PC-9 (cell line): ENCODE data around the gene VPS11. TPM values are rescaled to one million over a fixed set of nuclear protein-coding genes. Genes with fewer than 3 reads are reported as not detected.
A peak's percentile ranks its signal among the peaks of the same experiment; 100 is the strongest.
"Not testable (repeated sequence)": the region's sequence is repeated elsewhere in the genome, so short reads cannot be mapped to it uniquely, and the experiment has no call there.

Experiments used
- BruUV-seq: library from RNA; stranded (reverse); fragments of 400-500 nt; replicated peaks from 2 replicates; lab custom pipeline; 2021; lab: Mats Ljungman, UMichigan
- CTCF ChIA-PET: fragments of 300-600 bp; sonication (Branson Sonifier 250); formaldehyde crosslinking; loops from one replicate; lab custom pipeline; 2022; ENCODE audit warnings: antibody characterized with exemption; lab: Charles Lee
- POLR2A ChIA-PET: fragments of 300-600 bp; sonication (Branson Sonifier 250); formaldehyde crosslinking; loops from one replicate; lab custom pipeline; 2022; ENCODE audit warnings: antibody characterized with exemption; ENCODE audit not compliant: unreplicated experiment; lab: Charles Lee
- DNase-seq, 2 experiments: peaks; one replicate each; pipeline versions ENCODE4 v3.0.0 to v3.0.0-alpha.2; 2015 to 2022; ENCODE audit warnings: mixed read lengths in 1 of 2
- H2AFZ ChIP-seq: fragments of 200-600 bp; sonication (generic); 2 replicates; pipeline ENCODE4 v1.8.1; 2017; ENCODE audit warnings: antibody characterized with exemption
- H3F3A ChIP-seq: fragments of 200-600 bp; sonication (generic); 2 replicates; pipeline ENCODE4 v1.8.1; 2017; ENCODE audit warnings: antibody characterized with exemption, mild to moderate bottlenecking, low read depth; ENCODE audit not compliant: insufficient read depth
- H3K27ac ChIP-seq: fragments of 200-600 bp; sonication (generic); 2 replicates; pipeline ENCODE4 v1.6.1; 2016; ENCODE audit warnings: mixed run types
- H3K27me3 ChIP-seq: fragments of 200-600 bp; sonication (generic); 2 replicates; pipeline ENCODE4 v1.6.1; 2016; ENCODE audit warnings: low read depth, mixed run types; ENCODE audit not compliant: insufficient read depth
- H3K36me3 ChIP-seq: fragments of 200-600 bp; sonication (generic); 2 replicates; pipeline ENCODE4 v1.6.1; 2016; ENCODE audit warnings: low read depth, mixed run types
- H3K4me1 ChIP-seq: fragments of 200-600 bp; sonication (generic); replicated peaks from 2 replicates; pipeline ENCODE4 v1.6.1; 2016; ENCODE audit warnings: mixed run types; ENCODE audit not compliant: insufficient read depth
- H3K4me2 ChIP-seq: fragments of 200-600 bp; sonication (generic); 2 replicates; pipeline ENCODE4 v1.6.1; 2017; ENCODE audit warnings: mixed run types
- H3K4me3 ChIP-seq: fragments of 200-600 bp; sonication (generic); 2 replicates; pipeline ENCODE4 v1.6.1; 2016; ENCODE audit warnings: mixed run types
- H3K79me2 ChIP-seq: fragments of 200-600 bp; sonication (generic); 2 replicates; pipeline ENCODE4 v1.6.1; 2017; ENCODE audit warnings: low read depth, mixed run types
- H3K9me2 ChIP-seq: fragments of 200-600 bp; sonication (generic); 2 replicates; pipeline ENCODE4 v1.8.1; 2017; ENCODE audit warnings: mild to moderate bottlenecking; ENCODE audit not compliant: insufficient read depth
- H3K9me3 ChIP-seq: fragments of 200-600 bp; sonication (generic); 2 replicates; pipeline ENCODE4 v1.8.1; 2016; ENCODE audit warnings: low read depth; ENCODE audit not compliant: insufficient read depth
- H4K20me1 ChIP-seq: fragments of 200-600 bp; sonication (generic); 2 replicates; pipeline ENCODE4 v1.8.1; 2017; ENCODE audit not compliant: insufficient read depth
- CTCF ChIP-seq: fragments of 200-600 bp; sonication (generic); conservative IDR thresholded peaks from 2 replicates; pipeline ENCODE4 v1.6.1; 2017; ENCODE audit warnings: mixed run types, antibody characterized with exemption, mild to moderate bottlenecking, moderate library complexity
- EZH2 ChIP-seq: fragments of 200-600 bp; sonication (generic); IDR thresholded peaks from 2 replicates; pipeline ENCODE4 v1.8.0; 2017; ENCODE audit warnings: antibody characterized with exemption, low read depth
- intact Hi-C: fragments of 100-400 bp; cut with micrococcal nuclease; formaldehyde crosslinking; loops from one replicate; pipeline ENCODE4 v1.10.0; 2022; ENCODE audit not compliant: unreplicated experiment
- total RNA-seq: library from RNA; stranded (reverse); gene quantifications from 2 replicates; pipeline ENCODE4 v1.2.3, GENCODE V29; 2021

Gene VPS11
- total RNA-seq, 1 experiment from 2014 or later: 21.1 TPM

GRCh38 chr11:119100994-119101758 lies 33.6 kb downstream of the VPS11 start:
- H3F3A ChIP-seq: peaks cover 49% of the 10 kb centered on the region
- H3K4me1 ChIP-seq: peaks cover 24% of the 10 kb centered on the region
- peak overlapping the region; percentile 87 for H2AFZ ChIP-seq
- TF ChIP-seq EZH2 (no peak), CTCF (no peak)
- ChIA-PET CTCF (interaction anchor here (0.7 to 2.0 kb wide), 7 partner anchors 16 to 929 kb away, joined by 3 to 16 read pairs (median 5); partner anchors contain the start of genes HINFP, HMBS, MCAM and VPS11), POLR2A (interaction anchor here (0.5 to 1.0 kb wide), 8 partner anchors 10 to 480 kb away, joined by 4 to 15 read pairs (median 6); partner anchors contain the start of gene NLRX1)
- no peaks in the 10 kb centered on the region for H3K9me3 ChIP-seq
- H3K79me2 ChIP-seq: peaks cover 24% of the 10 kb centered on the region
- peak overlapping the region; percentile 87 for H3K27ac ChIP-seq
- peak overlapping the region; percentile 92 for H3K4me2 ChIP-seq
- peak in 1 of 2 experiments; percentile 56 for DNase-seq
- intact Hi-C loops: loop anchor here (5.0 kb wide), 2 partner anchors 194 to 216 kb away; partner anchors contain the start of gene MCAM
- peaks cover 16% of the 10 kb centered on the region for H3K36me3 ChIP-seq
- TSS peak; percentile 23 for BruUV-seq
- H3K27me3 ChIP-seq: no peaks in the 10 kb centered on the region
- H4K20me1 ChIP-seq: no peaks in the 10 kb centered on the region
- H3K4me3 ChIP-seq: peak overlapping the region; percentile 79
- H3K9me2 ChIP-seq: no peaks in the 10 kb centered on the region

DNA sequence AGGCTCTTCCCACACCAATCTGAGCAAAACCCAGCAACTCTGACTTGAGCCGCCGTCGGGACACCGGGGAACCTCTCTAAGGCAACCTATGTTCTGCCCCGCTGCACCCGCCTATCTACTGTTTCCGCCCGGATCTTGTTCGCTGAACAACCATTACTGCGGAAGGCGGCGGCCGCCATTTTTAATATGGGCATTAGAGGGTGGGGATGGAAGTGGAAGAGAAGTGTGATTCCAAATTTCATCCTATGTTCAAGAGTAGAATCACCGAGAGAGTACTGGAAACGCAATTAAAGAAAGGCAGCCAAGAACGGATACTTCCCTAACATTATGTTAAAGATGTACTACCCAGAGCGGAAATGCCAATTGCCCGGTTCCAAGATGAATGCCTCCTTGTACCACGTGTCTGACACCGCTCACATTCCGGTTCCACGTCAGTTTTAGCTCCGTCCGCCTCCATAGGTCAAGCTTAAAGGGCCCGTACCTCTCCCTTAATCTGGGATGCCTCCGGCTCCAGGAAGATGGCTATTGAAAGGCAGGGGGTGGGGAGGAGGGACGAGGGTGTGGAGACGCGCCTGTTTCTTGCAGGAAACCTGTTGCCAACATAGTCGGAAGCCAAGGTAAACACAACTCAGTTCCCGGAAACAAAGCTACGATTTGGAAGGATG lies 34.3 kb downstream of the VPS11 start, which contains the start of gene DPAGT1:
Gene DPAGT1 (minus strand): TSS at position 95 of the 665 bp plus-strand sequence. CDS start 198 bp downstream, outside the sequence.
- intact Hi-C loops: loop anchor here (1.0 to 5.0 kb wide), 5 partner anchors 67 to 236 kb away; partner anchors contain the start of gene MCAM
- H4K20me1 ChIP-seq: no peaks in the 10 kb centered on the region
- H3K4me2 ChIP-seq: peak within 1 kb of the TSS; percentile 92
- H3K79me2 ChIP-seq: peaks cover 24% of the 10 kb centered on the region
- no TSS peak for BruUV-seq
- H3K27me3 ChIP-seq: no peaks in the 10 kb centered on the region
- peak within 1 kb of the TSS; percentile 87 for H3K27ac ChIP-seq
- POLR2A ChIA-PET: interaction anchor here (0.5 to 1.0 kb wide), 14 partner anchors 11 to 489 kb away, joined by 3 to 15 read pairs (median 6); partner anchors contain the start of genes HINFP, HMBS and NLRX1
- no peaks in the 10 kb centered on the region for H3K9me3 ChIP-seq
- peak within 1 kb of the TSS; percentile 79 for H3K4me3 ChIP-seq
- no peaks in the 10 kb centered on the region for H3K9me2 ChIP-seq
- TF ChIP-seq EZH2: no peak
- no peak for TF ChIP-seq CTCF
- H3K4me1 ChIP-seq: peaks cover 31% of the 10 kb centered on the region
- H3F3A ChIP-seq: peaks cover 42% of the 10 kb centered on the region
- peak within 1 kb of the TSS; percentile 87 for H2AFZ ChIP-seq
- DNase-seq: peak; percentile 85 to 98
- CTCF ChIA-PET: interaction anchor here (0.5 to 2.0 kb wide), 9 partner anchors 16 to 930 kb away, joined by 3 to 16 read pairs (median 4); partner anchors contain the start of genes CBL, HINFP, HMBS and MCAM
- peaks cover 11% of the 10 kb centered on the region for H3K36me3 ChIP-seq

- Histone ChIP-seq H3K4me2 (peak overlapping the region; percentile 92), H3K27ac (peak overlapping the region; percentile 87), H3K79me2 (peaks cover 24% of the 10 kb centered on the region), H3K4me1 (peaks cover 32% of the 10 kb centered on the region), H2AFZ (peak overlapping the region; percentile 87; the same call in 1 of the 2 replicates), H3K4me3 (peak overlapping the region; percentile 79; the same call in 1 of the 2 replicates), H3F3A (peaks cover 37% of the 10 kb centered on the region)
- not testable (repeated sequence) for H3K27me3 ChIP-seq, H3K36me3 ChIP-seq, H3K9me3 ChIP-seq, H3K9me2 ChIP-seq, BruUV-seq, H4K20me1 ChIP-seq, DNase-seq
- ChIA-PET POLR2A (interaction anchor here (0.7 kb wide), 2 partner anchors 191 to 372 kb away, joined by 4 to 5 read pairs; no protein-coding TSS in a partner anchor), CTCF (interaction anchor here (1.6 to 2.0 kb wide), 2 partner anchors 18 to 93 kb away, joined by 8 to 16 read pairs; partner anchors contain the start of gene HMBS)
- intact Hi-C loops: loop anchor here (2.0 to 5.0 kb wide), 3 partner anchors 94 to 214 kb away; partner anchors contain the start of gene MCAM
Observed at GRCh38 chr11:119103161-119103664, 35.6 kb downstream of the VPS11 start.
